GM06990 (cell line): ENCODE results near the gene PSMD14.
"Not testable (repeated sequence)": the region's sequence is repeated elsewhere in the genome, so short reads cannot be mapped to it uniquely, and the experiment has no call there.

Experiments used
- DNase-seq: peaks from one replicate; pipeline ENCODE4 v3.0.0-alpha.2; 2011; ENCODE audit not compliant: insufficient read length; ENCODE audit errors: extremely low read depth
- H3K27me3 ChIP-seq: replicated peaks from 2 replicates; pipeline ENCODE4 v1.6.0; 2011; ENCODE audit warnings: low read length; ENCODE audit not compliant: control insufficient read depth, insufficient read depth
- H3K36me3 ChIP-seq: 2 replicates; pipeline ENCODE4 v1.5.1; 2011; ENCODE audit warnings: low read length; ENCODE audit not compliant: control insufficient read depth, insufficient read depth
- H3K4me3 ChIP-seq: replicated peaks from 2 replicates; pipeline ENCODE4 v1.5.1; 2011; ENCODE audit warnings: low read depth, mild to moderate bottlenecking, control low read depth, low read length
- CTCF ChIP-seq: IDR thresholded peaks from 2 replicates; pipeline ENCODE4 v1.5.1; 2011; ENCODE audit warnings: low read length, control low read depth, mild to moderate bottlenecking, inconsistent platforms; ENCODE audit not compliant: insufficient read depth, poor library complexity, severe bottlenecking

The PSMD14 gene

DNA sequence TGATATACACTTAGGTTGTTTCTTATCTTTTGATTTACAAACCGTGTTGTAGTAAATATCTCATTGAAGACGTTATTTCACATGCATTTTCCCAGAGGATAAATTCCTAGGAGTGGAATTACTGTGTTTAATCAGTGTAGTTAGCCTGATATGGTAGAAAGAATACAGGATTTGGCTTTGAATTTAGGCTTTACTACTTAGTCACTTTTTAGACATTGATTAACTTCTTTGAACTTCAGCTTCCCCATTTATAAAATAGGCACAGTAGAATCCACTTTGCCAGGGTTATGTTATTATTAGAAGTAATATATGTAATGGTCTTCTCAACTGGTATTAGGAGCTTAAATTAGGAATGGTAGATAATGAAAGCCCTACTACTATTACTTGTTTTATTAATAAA is 27.4 kb downstream of the PSMD14 start:
- no peak overlapping the region for H3K4me3 ChIP-seq
- H3K27me3 ChIP-seq: no peaks in the 10 kb centered on the region
- TF ChIP-seq CTCF: no peak
- DNase-seq: no peak
- no peaks in the 10 kb centered on the region for H3K36me3 ChIP-seq

GRCh38 chr2:161337247-161337646 is 29.0 kb downstream of the PSMD14 start:
- H3K36me3 ChIP-seq: no peaks in the 10 kb centered on the region
- DNase-seq: no peak
- no peak overlapping the region for H3K4me3 ChIP-seq
- TF ChIP-seq CTCF: no peak
- no peaks in the 10 kb centered on the region for H3K27me3 ChIP-seq

DNA sequence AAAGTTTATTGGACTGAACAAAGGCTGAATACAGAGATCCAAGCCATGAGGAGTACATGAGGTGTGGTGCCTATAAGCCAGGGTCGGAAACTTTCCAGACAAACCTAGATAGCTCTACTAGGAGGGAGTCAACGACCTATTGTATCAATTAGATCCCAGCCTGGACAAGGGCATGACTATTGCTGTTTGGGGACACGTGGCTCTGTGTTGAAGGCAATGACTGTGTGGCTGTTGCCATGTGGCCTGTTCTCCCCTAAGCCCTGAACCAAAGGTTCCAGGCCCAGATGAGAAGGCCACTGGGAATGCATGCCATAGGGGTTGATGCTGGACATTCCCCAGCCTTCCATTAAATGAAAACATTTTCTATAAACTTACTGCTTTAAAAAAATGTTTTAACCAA is 31.3 kb downstream of the PSMD14 start:
- not testable (repeated sequence) for DNase-seq, H3K36me3 ChIP-seq, H3K4me3 ChIP-seq, H3K27me3 ChIP-seq

- H3K36me3 ChIP-seq, H3K27me3 ChIP-seq, DNase-seq, H3K4me3 ChIP-seq: not testable (repeated sequence)
These were observed 32.7 kb downstream of the PSMD14 start for GRCh38 chr2:161340930-161341413.

DNA sequence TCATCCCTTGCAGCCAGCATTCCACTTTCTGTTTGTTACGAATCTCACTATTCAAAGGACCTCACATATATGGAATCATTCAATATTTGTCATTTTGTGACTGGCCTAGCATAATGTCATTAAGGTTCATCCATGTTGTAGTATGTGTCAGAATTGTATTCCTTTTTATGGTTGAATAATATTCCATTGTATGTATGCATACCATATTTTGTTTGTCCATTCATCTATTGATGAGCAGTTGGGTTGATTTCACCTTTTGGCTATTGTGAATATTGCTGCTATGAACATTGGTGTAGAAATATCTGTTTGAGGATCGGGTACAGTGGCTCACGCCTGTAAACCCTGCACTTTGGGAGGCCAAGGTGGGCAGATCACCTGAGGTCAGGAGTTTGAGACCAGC is 35.0 kb downstream of the PSMD14 start:
- TF ChIP-seq CTCF: no peak
- Histone ChIP-seq H3K27me3 (no peaks in the 10 kb centered on the region), H3K4me3 (no peak overlapping the region), H3K36me3 (peaks cover 2% of the 10 kb centered on the region; the same call in 1 of the 2 replicates)
- no peak for DNase-seq

DNA sequence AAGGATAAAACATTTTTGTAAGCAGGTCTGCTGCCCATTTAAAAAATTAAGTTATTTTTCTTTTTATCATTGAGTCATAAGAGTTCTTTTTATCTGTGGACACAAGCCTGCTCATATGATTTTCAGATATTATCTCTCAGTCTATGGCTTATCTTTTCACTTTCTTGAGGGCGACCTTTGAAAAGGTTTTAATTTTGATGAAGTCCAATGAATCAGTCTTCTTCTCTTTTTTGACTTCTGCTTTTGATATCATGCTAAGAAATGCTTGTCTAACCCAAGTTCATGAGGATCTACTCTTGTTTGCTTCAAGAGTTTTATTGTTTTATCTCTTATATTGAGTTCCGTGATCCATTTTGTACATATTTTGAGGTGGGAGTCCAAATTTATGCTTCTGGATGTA is 36.5 kb downstream of the PSMD14 start:
- no peak for DNase-seq
- H3K27me3 ChIP-seq: no peaks in the 10 kb centered on the region
- H3K4me3 ChIP-seq: no peak overlapping the region
- H3K36me3 ChIP-seq: peaks cover 2% of the 10 kb centered on the region; the same call in 1 of the 2 replicates
- no peak for TF ChIP-seq CTCF

DNA sequence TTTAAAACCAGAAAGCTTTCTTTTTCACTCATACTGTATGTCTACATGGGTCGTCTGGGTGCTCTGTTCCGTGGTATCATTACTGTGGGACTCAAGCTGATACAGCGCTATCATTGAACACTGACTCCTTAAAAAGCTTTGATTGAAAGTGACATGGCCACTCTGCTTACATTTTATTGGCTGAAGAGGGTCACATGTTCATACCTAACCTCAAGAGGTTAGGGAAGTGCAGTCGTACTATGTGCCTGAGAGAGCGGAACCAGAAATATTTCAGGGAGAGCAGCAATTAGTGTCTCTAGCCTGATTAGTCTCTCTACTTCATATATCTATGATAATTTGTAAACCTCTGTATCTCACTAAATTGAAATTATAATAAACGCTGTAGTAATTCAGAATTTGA is 43.5 kb downstream of the PSMD14 start:
- TF ChIP-seq CTCF: no peak
- no peaks in the 10 kb centered on the region for H3K27me3 ChIP-seq
- no peaks in the 10 kb centered on the region for H3K36me3 ChIP-seq
- DNase-seq: no peak
- H3K4me3 ChIP-seq: no peak overlapping the region
